ENCODE measurements around the gene MYO5B. TPM values are rescaled to one million over a fixed set of nuclear protein-coding genes. Genes with fewer than 3 reads are reported as not detected.
"Not testable (repeated sequence)": the region's sequence is repeated elsewhere in the genome, so short reads cannot be mapped to it uniquely, and the experiment has no call there.

MYO5B gene
- total RNA-seq, 1 donor from 2014 or later, result 46.2 TPM

GRCh38 chr18:49834258-49834657, 360.7 kb downstream of the MYO5B start:
- no peak for DNase-seq (ENCODE audit: low spot score)

- DNase-seq (ENCODE audit: low spot score), result no peak
Measured at GRCh38 chr18:49833814-49834213, 361.1 kb downstream of the MYO5B start.

GRCh38 chr18:49832221-49832647, 362.7 kb downstream of the MYO5B start:
- DNase-seq (ENCODE audit: low spot score), result no peak

- no peak for DNase-seq (ENCODE audit: low spot score)
Measured at GRCh38 chr18:49827996-49828395, 367.0 kb downstream of the MYO5B start.

GRCh38 chr18:49819823-49820671, 374.9 kb downstream of the MYO5B start:
- DNase-seq (ENCODE audit: low spot score), result no peak

- no peak for DNase-seq (ENCODE audit: low spot score)
Measured at GRCh38 chr18:49819071-49819662, 375.8 kb downstream of the MYO5B start.

GRCh38 chr18:49817947-49818346, 377.0 kb downstream of the MYO5B start:
- no peak for DNase-seq (ENCODE audit: low spot score)

- no peak for DNase-seq (ENCODE audit: low spot score)
Measured at GRCh38 chr18:49815927-49816326, 379.0 kb downstream of the MYO5B start.

- DNase-seq (ENCODE audit: low spot score), result peak; percentile 56
Measured at GRCh38 chr18:49814147-49814499, 380.8 kb downstream of the MYO5B start.

GRCh38 chr18:49813319-49814146, 381.4 kb downstream of the MYO5B start, which contains the start of gene ACAA2:
ACAA2 (minus strand) TSS chr18:49813533; CDS start chr18:49813484, 49 bp downstream.
- DNase-seq (ENCODE audit: low spot score), result peak; percentile 90

GRCh38 chr18:49813069-49813318, 382.0 kb downstream of the MYO5B start:
- no peak for DNase-seq (ENCODE audit: low spot score)

- DNase-seq (ENCODE audit: low spot score), result no peak
Measured at GRCh38 chr18:49812286-49813068, 382.5 kb downstream of the MYO5B start.

GRCh38 chr18:49811151-49811938, 383.6 kb downstream of the MYO5B start:
- DNase-seq (ENCODE audit: low spot score), result no peak

GRCh38 chr18:49808553-49809191, 386.3 kb downstream of the MYO5B start:
- DNase-seq (ENCODE audit: low spot score), result not testable (repeated sequence)

- no peak for DNase-seq (ENCODE audit: low spot score)
Measured at GRCh38 chr18:49804096-49804495, 390.9 kb downstream of the MYO5B start.

GRCh38 chr18:49802623-49803022, 392.3 kb downstream of the MYO5B start:
- DNase-seq (ENCODE audit: low spot score), result no peak

- not testable (repeated sequence) for DNase-seq (ENCODE audit: low spot score)
Measured at GRCh38 chr18:49800491-49800890, 394.5 kb downstream of the MYO5B start.

GRCh38 chr18:49799806-49800205, 395.1 kb downstream of the MYO5B start:
- DNase-seq (ENCODE audit: low spot score), result not testable (repeated sequence)

- DNase-seq (ENCODE audit: low spot score), result no peak
Measured at GRCh38 chr18:49798001-49798400, 396.9 kb downstream of the MYO5B start.

Data from ureter (tissue), 1 donor.